Panc1 (cell line): Measurements from ENCODE around the gene RASSF7.

Source experiments
- CTCF ChIP-seq: fragments of 450-650 bp; IDR thresholded peaks from 2 replicates; pipeline ENCODE4 v1.5.1; 2017; ENCODE audit warnings: mild to moderate bottlenecking
- POLR2AphosphoS5 ChIP-seq: IDR thresholded peaks from 2 replicates; pipeline ENCODE4 v1.6.1; 2012; ENCODE audit warnings: mild to moderate bottlenecking, low read depth, low read length, moderate library complexity
- REST ChIP-seq, 2 experiments: IDR thresholded peaks; 2 replicates each; pipeline ENCODE4 v1.6.1; 2011 to 2012; ENCODE audit warnings: low read depth in 2 of 2, control low read depth in 1 of 2, low read length in 1 of 2, mild to moderate bottlenecking in 1 of 2, moderate library complexity in 1 of 2; ENCODE audit not compliant: insufficient read depth in 1 of 2
- SIN3A ChIP-seq: IDR thresholded peaks from 2 replicates; pipeline ENCODE4 v1.6.1; 2012; ENCODE audit warnings: low read depth, mild to moderate bottlenecking, low read length, moderate library complexity, borderline replicate concordance; ENCODE audit not compliant: insufficient read depth

DNA sequence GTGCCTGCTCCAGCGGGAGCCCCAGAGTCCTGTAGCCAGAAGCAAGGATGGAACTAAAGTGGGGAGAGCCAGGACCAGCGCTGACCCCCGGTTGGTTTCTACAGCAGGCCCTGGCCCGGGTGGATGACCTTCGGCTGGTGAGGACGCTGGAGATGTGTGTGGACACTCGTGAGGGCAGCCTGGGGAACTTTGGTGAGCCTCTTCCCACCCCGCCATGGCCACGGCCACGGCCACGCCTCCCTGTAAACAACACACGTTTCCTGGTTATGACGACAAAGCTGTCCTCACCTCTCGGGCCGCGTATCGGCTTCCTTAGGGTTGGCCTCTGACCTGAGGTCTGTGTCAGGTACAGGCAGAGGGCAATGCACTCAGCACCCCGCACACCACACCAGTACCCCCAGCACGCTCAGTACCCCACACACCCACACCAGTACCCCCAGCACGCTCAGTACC, 19.3 kb upstream of the RASSF7 start:
- no peak for TF ChIP-seq CTCF
- no peak for TF ChIP-seq REST (IDR thresholded peaks at IDR 0.05; ENCODE audit: insufficient read depth in 1 of 2, low read depth in 2 of 2, low read length in 1 of 2)
- TF ChIP-seq POLR2AphosphoS5, result no peak
- TF ChIP-seq SIN3A, result no peak
